H9 (cell line): ENCODE data around the gene MSI2. TPM values are rescaled to one million over a fixed set of nuclear protein-coding genes. Genes with fewer than 3 reads are reported as not detected.

Source experiments
- DNase-seq: peaks from one replicate; pipeline ENCODE4 v3.0.0-alpha.2; 2017
- H2AFZ ChIP-seq: one replicate; pipeline ENCODE4 v1.6.1; 2013; ENCODE audit warnings: mild to moderate bottlenecking, low read length, control low read depth, moderate library complexity
- H2AK5ac ChIP-seq: 2 replicates; pipeline ENCODE4 v1.6.1; 2013; ENCODE audit warnings: low read length, control low read depth, mixed read lengths; ENCODE audit not compliant: insufficient read length
- H2BK120ac ChIP-seq: one replicate; pipeline ENCODE4 v1.6.1; 2013; ENCODE audit warnings: low read depth, mild to moderate bottlenecking, low read length, control low read depth, inconsistent platforms; ENCODE audit not compliant: poor library complexity, severe bottlenecking
- H2BK12ac ChIP-seq: 2 replicates; pipeline ENCODE4 v1.6.1; 2013; ENCODE audit warnings: low read length, control low read depth, mixed read lengths, low read depth; ENCODE audit not compliant: insufficient read length
- H2BK15ac ChIP-seq: 2 replicates; pipeline ENCODE4 v1.6.1; 2013; ENCODE audit warnings: low read depth, low read length, control low read depth
- H2BK20ac ChIP-seq: one replicate; pipeline ENCODE4 v1.6.1; 2013; ENCODE audit warnings: low read depth, mild to moderate bottlenecking, low read length, control low read depth, inconsistent platforms; ENCODE audit not compliant: poor library complexity, severe bottlenecking
- H2BK5ac ChIP-seq: 2 replicates; pipeline ENCODE4 v1.6.1; 2013; ENCODE audit warnings: low read length, control low read depth, mixed read lengths; ENCODE audit not compliant: insufficient read length
- H3K14ac ChIP-seq: 2 replicates; pipeline ENCODE4 v1.6.1; 2013; ENCODE audit warnings: low read length, control low read depth; ENCODE audit not compliant: insufficient read depth
- H3K18ac ChIP-seq: 2 replicates; pipeline ENCODE4 v1.6.1; 2013; ENCODE audit warnings: low read depth, mild to moderate bottlenecking, mixed read lengths, low read length, control low read depth; ENCODE audit not compliant: insufficient read length
- H3K23ac ChIP-seq: 2 replicates; pipeline ENCODE4 v1.6.1; 2013; ENCODE audit warnings: low read length, control low read depth, mixed read lengths, low read depth; ENCODE audit not compliant: insufficient read length
- H3K23me2 ChIP-seq: 2 replicates; pipeline ENCODE4 v1.6.1; 2013; ENCODE audit warnings: low read depth, mild to moderate bottlenecking, mixed read lengths, low read length, control low read depth; ENCODE audit not compliant: insufficient read length, poor library complexity, severe bottlenecking
- H3K27ac ChIP-seq: 2 replicates; pipeline ENCODE4 v1.5.1; 2013; ENCODE audit warnings: low read length, control low read depth, mixed read lengths, low read depth; ENCODE audit not compliant: insufficient read length
- H3K27me3 ChIP-seq: 2 replicates; pipeline ENCODE4 v1.6.1; 2013; ENCODE audit warnings: low read length, control low read depth, inconsistent platforms; ENCODE audit not compliant: insufficient read depth
- H3K4ac ChIP-seq: 2 replicates; pipeline ENCODE4 v1.6.1; 2013; ENCODE audit warnings: low read depth, mild to moderate bottlenecking, control low read depth, inconsistent platforms, low read length, moderate library complexity
- H3K4me1 ChIP-seq: 2 replicates; pipeline ENCODE4 v1.6.1; 2013; ENCODE audit warnings: low read length, control low read depth, inconsistent platforms; ENCODE audit not compliant: insufficient read depth
- H3K4me2 ChIP-seq: 2 replicates; pipeline ENCODE4 v1.6.1; 2013; ENCODE audit warnings: low read length, control low read depth, mixed read lengths; ENCODE audit not compliant: insufficient read length, insufficient read depth
- H3K56ac ChIP-seq: 2 replicates; pipeline ENCODE4 v1.6.1; 2013; ENCODE audit warnings: low read depth, mild to moderate bottlenecking, mixed read lengths, low read length, control low read depth; ENCODE audit not compliant: insufficient read length
- H3K79me1 ChIP-seq: 2 replicates; pipeline ENCODE4 v1.6.1; 2013; ENCODE audit warnings: low read depth, mild to moderate bottlenecking, moderate library complexity, low read length, control low read depth, inconsistent platforms; ENCODE audit not compliant: insufficient read depth, poor library complexity, severe bottlenecking
- H3K79me2 ChIP-seq: 2 replicates; pipeline ENCODE4 v1.6.1; 2013; ENCODE audit warnings: low read length, control low read depth, inconsistent platforms; ENCODE audit not compliant: insufficient read depth
- H3K9ac ChIP-seq: 2 replicates; pipeline ENCODE4 v1.6.1; 2013; ENCODE audit warnings: low read length, control low read depth, mixed read lengths; ENCODE audit not compliant: insufficient read length; ENCODE audit errors: extremely low read depth
- H3K9me3 ChIP-seq: one replicate; pipeline ENCODE4 v1.6.1; 2013; ENCODE audit warnings: low read depth, low read length, inconsistent platforms; ENCODE audit not compliant: control insufficient read depth
- H3T11ph ChIP-seq: one replicate; pipeline ENCODE4 v1.6.1; 2013; ENCODE audit warnings: mild to moderate bottlenecking, low read length, control low read depth, inconsistent platforms
- H4K20me1 ChIP-seq: one replicate; pipeline ENCODE4 v1.6.1; 2013; ENCODE audit not compliant: control insufficient read depth, insufficient read length, insufficient read depth
- H4K5ac ChIP-seq: 2 replicates; pipeline ENCODE4 v1.6.1; 2013; ENCODE audit warnings: low read depth, mild to moderate bottlenecking, mixed read lengths, low read length, control low read depth; ENCODE audit not compliant: insufficient read length
- H4K8ac ChIP-seq: replicated peaks from 2 replicates; pipeline ENCODE4 v1.6.1; 2013; ENCODE audit warnings: low read length, control low read depth, mixed read lengths, low read depth; ENCODE audit not compliant: insufficient read length
- H4K91ac ChIP-seq: 2 replicates; pipeline ENCODE4 v1.6.1; 2013; ENCODE audit warnings: low read depth, mild to moderate bottlenecking, moderate library complexity, mixed read lengths, low read length, control low read depth; ENCODE audit not compliant: insufficient read length
- H3K27ac Mint-ChIP-seq, 3 experiments: 2 replicates in 2 of 3; 3 replicates in 1 of 3; pipeline ENCODE4 v1.8.0; 2020 to 2021; ENCODE audit warnings: mixed read lengths in 3 of 3, mild to moderate bottlenecking in 1 of 3, moderate library complexity in 1 of 3
- H3K27me3 Mint-ChIP-seq: 2 replicates; pipeline ENCODE4 v1.8.0; 2021; ENCODE audit warnings: low read depth, mild to moderate bottlenecking, moderate library complexity, mixed read lengths
- H3K36me3 Mint-ChIP-seq, 3 experiments: 2 replicates in 2 of 3; 3 replicates in 1 of 3; pipeline ENCODE4 v1.8.0; 2020 to 2021; ENCODE audit warnings: low read depth in 3 of 3, mixed read lengths in 3 of 3; ENCODE audit not compliant: insufficient read depth in 1 of 3
- H3K4me1 Mint-ChIP-seq, 2 experiments: 2 replicates each; pipeline ENCODE4 v1.8.0; 2020; ENCODE audit warnings: mixed read lengths in 2 of 2
- H3K4me3 Mint-ChIP-seq, 2 experiments: 2 replicates in 1 of 2; 3 replicates in 1 of 2; pipeline ENCODE4 v1.8.0; 2020 to 2021; ENCODE audit warnings: mild to moderate bottlenecking in 2 of 2, mixed read lengths in 2 of 2, moderate library complexity in 1 of 2
- H3K9me3 Mint-ChIP-seq, 2 experiments: 2 replicates in 1 of 2; 3 replicates in 1 of 2; pipeline ENCODE4 v1.8.0; 2020; ENCODE audit warnings: mild to moderate bottlenecking in 2 of 2, mixed read lengths in 2 of 2, moderate library complexity in 1 of 2
- WGBS: extraction: QIAGEN DNeasy Blood & Tissue Kit; methylation state at CpG from one replicate; pipeline ENCODE4 v1.1.7; 2013; ENCODE audit warnings: missing lambda C conversion rate, low lambda C conversion rate, mixed read lengths; ENCODE audit not compliant: insufficient read length; ENCODE audit errors: extremely low coverage; 5-methylcytosine and 5-hydroxymethylcytosine counted together
- total RNA-seq: library from RNA; stranded (reverse); gene quantifications from 2 replicates; pipeline ENCODE4 v1.2.1, GENCODE V29; 2021
- TF ChIP-seq, protein P1 (sequence below): fragments of 200-600 bp; sonication (generic); conservative IDR thresholded peaks from 3 replicates; pipeline ENCODE4 v1.8.0; 2021; ENCODE audit warnings: antibody characterized with exemption, mild to moderate bottlenecking

MSI2 gene
- total RNA-seq, 1 experiment from 2014 or later = 98.5 TPM

DNA sequence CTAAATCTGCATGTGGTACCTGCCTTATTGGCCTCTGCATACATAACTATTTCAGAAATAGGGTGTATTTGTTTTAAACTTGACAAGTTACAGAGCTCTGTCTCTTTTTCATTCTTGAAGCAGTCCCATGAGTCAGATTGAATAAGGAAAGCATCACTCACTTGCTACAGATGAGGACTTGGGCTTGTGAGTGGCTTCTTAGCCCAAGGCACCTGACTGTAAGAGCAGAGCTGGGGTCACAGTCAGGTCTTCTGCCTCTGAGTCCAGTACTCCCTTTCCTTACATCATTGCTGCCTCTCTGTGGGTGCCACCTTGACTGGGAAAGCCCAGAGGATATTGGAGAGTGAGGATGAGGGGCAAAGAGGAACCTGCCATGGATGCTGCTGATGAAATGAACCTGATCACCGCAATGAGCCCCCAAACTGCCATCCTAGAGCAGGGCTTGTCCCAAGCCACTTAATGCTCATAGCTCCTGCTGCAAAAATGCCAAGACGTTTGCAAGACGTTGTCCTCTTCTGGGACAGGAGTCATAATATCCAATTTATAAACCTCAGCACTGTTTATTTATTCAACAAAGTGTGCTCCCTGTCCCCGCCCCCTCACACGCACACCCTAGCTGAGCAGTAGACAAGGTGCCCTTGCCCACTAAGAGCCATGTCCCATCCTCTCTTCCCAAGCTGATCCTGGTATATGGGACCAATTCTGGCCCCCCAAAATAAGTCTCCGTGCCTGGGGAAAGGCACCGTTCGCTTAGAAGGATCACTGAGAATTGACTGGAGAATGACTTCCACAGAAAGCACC, 414.6 kb downstream of the MSI2 start:
- no peaks in the 10 kb centered on the region for H3K79me2 ChIP-seq
- H3K56ac ChIP-seq = no peak overlapping the region
- no peaks in the 10 kb centered on the region for H3K4me1 ChIP-seq
- Mint-ChIP-seq H3K4me1 (peaks cover 11 to 26% of the 10 kb centered on the region in 2 experiments), H3K27me3 (no peaks in the 10 kb centered on the region), H3K36me3 (peaks cover 0 to 21% (median 4%) of the 10 kb centered on the region in 3 experiments; a peak in 4 of 7 replicates), H3K27ac (no peak overlapping the region), H3K4me3 (no peak overlapping the region), H3K9me3 (no peaks in the 10 kb centered on the region)
- no peak overlapping the region for H2AFZ ChIP-seq
- H3K14ac ChIP-seq = no peak overlapping the region
- no peak overlapping the region for H2BK15ac ChIP-seq
- TF ChIP-seq, protein P1, sequence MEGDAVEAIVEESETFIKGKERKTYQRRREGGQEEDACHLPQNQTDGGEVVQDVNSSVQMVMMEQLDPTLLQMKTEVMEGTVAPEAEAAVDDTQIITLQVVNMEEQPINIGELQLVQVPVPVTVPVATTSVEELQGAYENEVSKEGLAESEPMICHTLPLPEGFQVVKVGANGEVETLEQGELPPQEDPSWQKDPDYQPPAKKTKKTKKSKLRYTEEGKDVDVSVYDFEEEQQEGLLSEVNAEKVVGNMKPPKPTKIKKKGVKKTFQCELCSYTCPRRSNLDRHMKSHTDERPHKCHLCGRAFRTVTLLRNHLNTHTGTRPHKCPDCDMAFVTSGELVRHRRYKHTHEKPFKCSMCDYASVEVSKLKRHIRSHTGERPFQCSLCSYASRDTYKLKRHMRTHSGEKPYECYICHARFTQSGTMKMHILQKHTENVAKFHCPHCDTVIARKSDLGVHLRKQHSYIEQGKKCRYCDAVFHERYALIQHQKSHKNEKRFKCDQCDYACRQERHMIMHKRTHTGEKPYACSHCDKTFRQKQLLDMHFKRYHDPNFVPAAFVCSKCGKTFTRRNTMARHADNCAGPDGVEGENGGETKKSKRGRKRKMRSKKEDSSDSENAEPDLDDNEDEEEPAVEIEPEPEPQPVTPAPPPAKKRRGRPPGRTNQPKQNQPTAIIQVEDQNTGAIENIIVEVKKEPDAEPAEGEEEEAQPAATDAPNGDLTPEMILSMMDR = no peak
- H3K18ac ChIP-seq = no peak overlapping the region
- H4K91ac ChIP-seq = no peak overlapping the region
- no peak overlapping the region for H3K4me2 ChIP-seq
- H3K9ac ChIP-seq = no peak overlapping the region
- no peak overlapping the region for H2BK5ac ChIP-seq
- no peak overlapping the region for H2BK120ac ChIP-seq
- H3K23me2 ChIP-seq = no peaks in the 10 kb centered on the region
- H2AK5ac ChIP-seq = no peak overlapping the region
- no peaks in the 10 kb centered on the region for H3K9me3 ChIP-seq
- H3K27me3 ChIP-seq = no peaks in the 10 kb centered on the region
- no peaks in the 10 kb centered on the region for H4K20me1 ChIP-seq
- no CpG with 5 or more reads among the region's 8 CpGs for WGBS
- no peak overlapping the region for H2BK12ac ChIP-seq
- H3K23ac ChIP-seq = no peak overlapping the region
- no peak overlapping the region for H2BK20ac ChIP-seq
- no peak overlapping the region for H4K5ac ChIP-seq
- H3K27ac ChIP-seq = no peak overlapping the region
- DNase-seq = no peak
- H3K79me1 ChIP-seq = no peaks in the 10 kb centered on the region
- H3K4ac ChIP-seq = no peak overlapping the region
- H4K8ac ChIP-seq = no peak overlapping the region
- no peak overlapping the region for H3T11ph ChIP-seq
